Measurements from ENCODE around the gene HLF.

HLF gene

GRCh38 chr17:55274355-55275255, 9.8 kb downstream of the HLF start:
- DNase-seq (ENCODE audit: low read depth in 2 of 2) = no peak

- DNase-seq (ENCODE audit: low read depth in 2 of 2) = no peak
Measured at GRCh38 chr17:55275894-55276804, 11.4 kb downstream of the HLF start.

- no peak for DNase-seq (ENCODE audit: low read depth in 2 of 2)
Measured at GRCh38 chr17:55278173-55278961, 13.6 kb downstream of the HLF start.

- no peak for DNase-seq (ENCODE audit: low read depth in 2 of 2)
Measured at GRCh38 chr17:55279203-55279602, 14.4 kb downstream of the HLF start.

GRCh38 chr17:55279788-55280187, 15.0 kb downstream of the HLF start:
- DNase-seq (ENCODE audit: low read depth in 2 of 2) = no peak

GRCh38 chr17:55280212-55280611, 15.5 kb downstream of the HLF start:
- DNase-seq (ENCODE audit: low read depth in 2 of 2) = no peak

GRCh38 chr17:55281649-55282378, 17.1 kb downstream of the HLF start:
- DNase-seq (ENCODE audit: low read depth in 2 of 2) = no peak

- no peak for DNase-seq (ENCODE audit: low read depth in 2 of 2)
Measured at GRCh38 chr17:55282379-55282702, 17.6 kb downstream of the HLF start.

- DNase-seq (ENCODE audit: low read depth in 2 of 2) = no peak
Measured at GRCh38 chr17:55282741-55283140, 18.0 kb downstream of the HLF start.

GRCh38 chr17:55283256-55283965, 18.7 kb downstream of the HLF start:
- no peak for DNase-seq (ENCODE audit: low read depth in 2 of 2)

- DNase-seq (ENCODE audit: low read depth in 2 of 2) = no peak
Measured at GRCh38 chr17:55284001-55284884, 19.5 kb downstream of the HLF start.

GRCh38 chr17:55284944-55285339, 20.2 kb downstream of the HLF start:
- no peak for DNase-seq (ENCODE audit: low read depth in 2 of 2)

GRCh38 chr17:55285340-55286301, 20.9 kb downstream of the HLF start:
- no peak for DNase-seq (ENCODE audit: low read depth in 2 of 2)

- DNase-seq (ENCODE audit: low read depth in 2 of 2) = no peak
Measured at GRCh38 chr17:55286681-55287589, 22.2 kb downstream of the HLF start.

GRCh38 chr17:55288356-55289105, 23.8 kb downstream of the HLF start:
- no peak for DNase-seq (ENCODE audit: low read depth in 2 of 2)

GRCh38 chr17:55289106-55289446, 24.3 kb downstream of the HLF start:
- no peak for DNase-seq (ENCODE audit: low read depth in 2 of 2)

- no peak for DNase-seq (ENCODE audit: low read depth in 2 of 2)
Measured at GRCh38 chr17:55289978-55290377, 25.2 kb downstream of the HLF start.
